ENCODE measurements around the gene OPN5.

- TF ChIP-seq CTCF (IDR thresholded peaks at IDR 0.05) (no peak), POLR2A (IDR thresholded peaks at IDR 0.05) (no peak), POLR2AphosphoS5 (IDR thresholded peaks at IDR 0.05) (no peak)
Observed at GRCh38 chr6:47785182-47785581, 3.4 kb downstream of the OPN5 start.
